ENCODE measurements around the gene MRPS5.

The MRPS5 gene

GRCh38 chr2:95061601-95062183, 59.9 kb downstream of the MRPS5 start:
- in situ Hi-C loops (cut with HindIII; ENCODE audit: low sequenced_read_pairs) = no loop called here

DNA sequence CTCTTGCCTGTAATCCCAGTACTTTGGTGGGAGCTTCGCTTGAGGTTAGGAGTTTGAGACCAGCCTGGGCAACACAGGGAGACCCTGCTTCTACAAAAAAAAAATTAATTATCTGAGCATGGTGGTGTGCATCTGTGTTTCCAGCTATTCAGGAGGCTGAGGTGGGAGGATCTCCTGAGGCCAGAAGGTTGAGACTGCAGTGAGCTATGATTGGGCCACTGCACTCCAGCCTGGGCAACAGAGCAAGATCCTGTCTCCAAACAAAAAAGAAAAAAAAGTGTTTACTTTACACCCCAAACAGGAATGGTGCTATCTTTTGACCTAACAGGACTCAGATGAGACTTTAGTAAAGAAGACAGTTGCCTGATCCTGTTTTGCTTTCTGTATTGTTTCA, 60.5 kb downstream of the MRPS5 start:
- in situ Hi-C loops (cut with HindIII; ENCODE audit: low sequenced_read_pairs) = no loop called here

DNA sequence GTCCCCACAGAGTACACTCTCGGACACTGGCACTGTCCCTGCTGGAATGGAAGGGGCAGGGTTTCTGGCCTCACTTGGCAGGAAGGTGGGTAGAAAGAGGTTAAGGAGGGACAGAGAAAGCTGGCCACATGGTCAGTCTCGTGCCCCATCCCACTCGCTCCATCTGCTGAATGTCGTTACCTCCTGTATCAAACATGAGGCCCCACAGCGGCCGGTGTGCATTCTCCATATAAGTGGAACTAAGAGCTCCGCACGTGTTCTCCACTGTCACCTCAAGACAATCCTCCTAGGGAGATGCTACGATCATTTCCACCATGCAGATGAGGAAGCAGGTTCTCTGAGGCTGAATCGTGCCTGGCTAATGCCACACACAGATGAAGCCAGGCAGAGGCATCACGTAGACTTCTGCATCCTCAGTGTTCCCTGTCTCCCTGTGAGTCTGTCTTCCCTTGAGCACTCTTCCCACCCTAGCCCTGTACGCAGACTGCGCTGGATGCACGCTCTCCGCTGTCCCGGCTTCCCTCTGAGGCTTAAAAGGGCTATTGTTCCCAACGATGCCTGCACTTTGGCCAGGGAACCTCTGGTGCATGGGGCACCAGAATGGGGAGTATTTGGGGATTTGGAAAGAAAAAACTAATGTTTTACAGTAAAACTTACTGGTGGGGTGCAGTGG, 61.0 kb downstream of the MRPS5 start:
- in situ Hi-C loops (cut with HindIII; ENCODE audit: low sequenced_read_pairs) = no loop called here

GRCh38 chr2:95059656-95060370, 61.8 kb downstream of the MRPS5 start:
- in situ Hi-C loops (cut with HindIII; ENCODE audit: low sequenced_read_pairs) = no loop called here

DNA sequence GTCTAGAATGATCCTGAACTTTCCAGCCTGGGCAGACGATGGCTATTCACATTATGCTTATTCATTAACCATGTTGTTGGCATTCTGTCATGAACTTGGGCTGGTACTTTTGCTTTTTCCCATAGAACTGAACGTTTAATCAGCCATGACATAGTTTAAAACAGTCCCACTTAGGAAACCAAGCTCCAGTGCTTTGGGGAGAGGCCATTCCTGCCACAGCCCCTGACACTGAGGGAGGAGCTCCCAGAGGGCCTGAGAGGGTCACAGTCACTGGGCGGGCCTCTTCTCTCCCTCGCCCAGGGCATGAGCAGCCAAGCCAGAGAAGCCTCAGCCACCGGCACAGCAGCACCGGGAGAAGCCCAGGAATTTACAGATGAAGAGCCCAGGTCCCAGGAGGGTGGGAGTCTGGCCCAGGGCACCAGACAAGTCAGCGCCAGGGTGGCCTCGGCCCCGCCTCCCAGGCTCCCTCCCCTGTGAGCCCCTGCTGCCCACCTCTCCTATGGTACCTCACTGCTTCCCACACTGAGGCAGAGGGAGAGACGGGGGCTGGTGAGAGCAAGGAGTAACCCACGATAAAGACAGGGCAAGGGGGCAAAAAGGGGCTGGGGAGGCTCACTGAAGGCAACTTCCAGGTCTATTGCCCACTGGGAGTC, 62.5 kb downstream of the MRPS5 start:
- in situ Hi-C loops (cut with HindIII; ENCODE audit: low sequenced_read_pairs) = no loop called here

- in situ Hi-C loops (cut with HindIII; ENCODE audit: low sequenced_read_pairs) = no loop called here
Measured at GRCh38 chr2:95058466-95058988, 63.1 kb downstream of the MRPS5 start.

DNA sequence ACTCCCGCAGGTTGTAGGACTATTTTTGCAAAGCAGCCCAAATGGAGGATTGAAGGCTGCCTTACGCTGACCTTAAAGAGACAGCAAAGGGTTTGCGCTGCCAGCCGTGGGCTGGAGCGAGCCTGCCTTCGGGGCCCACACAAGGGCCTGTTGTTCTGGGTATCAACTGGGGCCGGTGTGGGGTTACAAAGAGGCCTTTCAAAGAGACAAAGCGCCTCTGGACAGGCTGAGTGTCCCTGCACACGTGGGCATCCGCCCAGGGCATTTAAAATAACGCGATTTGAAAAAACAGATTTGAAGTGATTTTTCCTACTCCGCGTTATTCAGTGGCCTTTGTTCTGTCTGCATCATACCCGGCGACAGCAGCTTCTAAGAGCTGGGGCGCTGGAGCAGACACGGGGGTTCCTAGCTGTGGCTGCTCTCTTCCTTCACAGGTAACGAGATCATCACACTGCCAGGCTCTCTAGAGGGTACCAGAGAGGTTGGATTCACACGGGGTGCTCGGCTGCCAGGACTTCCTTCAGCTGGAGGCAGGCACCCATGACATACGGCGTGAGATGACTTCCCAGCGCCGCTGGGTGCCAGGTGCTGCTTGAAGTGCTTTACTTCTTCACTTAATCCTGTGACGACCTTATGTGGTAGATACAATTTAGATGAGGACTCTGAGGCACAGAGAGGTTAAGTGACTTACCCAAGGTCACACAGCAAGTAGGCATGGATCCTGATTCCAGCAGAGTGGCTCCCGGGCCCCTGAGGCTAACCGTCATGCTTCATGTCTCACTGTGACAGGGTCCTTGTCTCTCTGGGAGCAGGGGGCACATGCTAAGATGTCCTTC, 63.9 kb downstream of the MRPS5 start:
- in situ Hi-C loops (cut with HindIII; ENCODE audit: low sequenced_read_pairs) = no loop called here

- in situ Hi-C loops (cut with HindIII; ENCODE audit: low sequenced_read_pairs) = no loop called here
Measured at GRCh38 chr2:95056461-95057459, 64.8 kb downstream of the MRPS5 start.

DNA sequence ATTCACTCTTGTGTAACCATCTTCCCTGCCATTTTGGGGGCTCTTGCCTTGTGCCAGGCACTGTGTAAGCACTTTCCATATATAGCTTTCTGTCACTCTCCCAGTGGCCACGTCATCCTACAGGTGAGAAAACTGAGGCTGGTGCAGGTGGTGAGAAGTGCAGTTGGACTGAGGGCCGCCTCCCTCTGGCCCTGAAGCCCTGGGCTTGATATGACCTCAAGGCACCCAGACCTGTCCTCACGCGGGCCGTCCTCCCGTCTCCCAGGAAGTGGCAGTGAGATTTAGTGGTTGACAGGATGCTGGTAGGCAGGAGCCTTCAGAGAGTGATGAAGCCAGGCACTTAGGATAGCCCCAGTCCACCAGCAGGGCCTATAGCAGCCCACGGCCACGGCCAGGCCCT, 65.6 kb downstream of the MRPS5 start:
- in situ Hi-C loops (cut with HindIII; ENCODE audit: low sequenced_read_pairs) = no loop called here

GRCh38 chr2:95055262-95055661, 66.3 kb downstream of the MRPS5 start:
- in situ Hi-C loops (cut with HindIII; ENCODE audit: low sequenced_read_pairs) = no loop called here

- in situ Hi-C loops (cut with HindIII; ENCODE audit: low sequenced_read_pairs) = no loop called here
Measured at GRCh38 chr2:95054016-95054415, 67.6 kb downstream of the MRPS5 start.

DNA sequence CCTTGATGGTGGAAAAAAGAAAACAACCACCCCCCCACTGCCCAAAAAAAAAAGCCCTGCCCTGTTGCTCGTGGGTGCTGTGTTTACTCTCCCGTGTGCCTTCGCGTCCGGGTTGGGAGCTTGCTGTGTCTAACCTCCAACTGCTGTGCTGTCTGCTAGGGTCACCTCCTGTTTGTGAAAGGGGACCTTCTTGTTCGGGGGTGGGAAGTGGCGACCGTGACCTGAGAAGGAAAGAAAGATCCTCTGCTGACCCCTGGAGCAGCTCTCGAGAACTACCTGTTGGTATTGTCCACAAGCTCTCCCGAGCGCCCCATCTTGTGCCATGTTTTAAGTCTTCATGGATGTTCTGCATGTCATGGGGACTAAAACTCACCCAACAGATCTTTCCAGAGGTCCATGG, 68.1 kb downstream of the MRPS5 start:
- in situ Hi-C loops (cut with HindIII; ENCODE audit: low sequenced_read_pairs) = no loop called here

DNA sequence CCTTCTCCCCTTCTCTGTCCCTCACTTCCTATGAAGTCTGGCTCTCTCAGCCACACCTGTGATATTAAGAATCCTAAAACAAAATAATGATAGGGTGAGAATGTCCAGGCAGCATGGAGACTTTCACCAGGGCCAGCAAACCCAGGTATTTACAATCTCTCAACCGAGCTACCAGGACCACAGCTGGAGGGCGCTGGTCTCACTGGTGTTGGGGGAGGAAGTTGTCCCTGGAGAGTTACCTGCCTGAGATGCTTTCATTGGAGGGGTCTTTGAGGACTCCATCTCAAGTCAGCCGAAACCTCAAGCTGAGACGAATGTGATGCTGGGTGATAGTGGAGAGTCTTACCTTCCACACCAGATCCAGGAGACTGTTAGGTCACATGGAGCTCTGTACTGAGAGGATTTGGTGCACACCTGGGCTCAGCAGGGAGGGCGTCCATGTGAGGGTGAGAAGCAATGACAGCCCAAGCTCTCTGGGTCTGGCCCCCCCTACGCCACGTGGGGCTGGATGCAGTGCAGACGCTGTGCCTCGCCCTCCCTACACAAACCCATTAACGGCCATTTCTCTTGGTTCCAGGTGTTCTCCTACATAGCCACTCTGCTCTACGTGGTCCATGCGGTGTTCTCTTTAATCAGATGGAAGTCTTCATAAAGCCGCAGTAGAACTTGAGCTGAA, 68.7 kb downstream of the MRPS5 start:
- in situ Hi-C loops (cut with HindIII; ENCODE audit: low sequenced_read_pairs) = no loop called here

DNA sequence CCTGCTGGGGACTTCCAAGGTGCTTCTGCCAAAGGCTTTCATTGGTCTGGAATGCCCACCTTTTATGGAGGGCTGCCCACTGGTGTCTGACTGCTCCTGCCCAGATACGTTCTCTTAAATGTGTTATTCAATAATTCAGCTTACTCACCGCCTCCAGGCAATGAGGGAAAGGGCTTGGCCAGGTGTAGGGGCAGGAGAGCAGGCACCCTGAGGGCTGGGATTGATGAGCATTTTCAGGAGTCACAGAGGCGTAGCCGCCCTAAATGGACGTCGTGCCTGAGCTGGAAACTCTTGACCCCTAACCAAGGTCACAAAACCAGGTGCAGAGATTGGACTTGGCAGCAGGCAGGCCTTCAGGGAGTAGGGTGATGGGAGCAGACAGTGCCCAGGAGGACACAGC, 69.3 kb downstream of the MRPS5 start:
- in situ Hi-C loops (cut with HindIII; ENCODE audit: low sequenced_read_pairs) = no loop called here

DNA sequence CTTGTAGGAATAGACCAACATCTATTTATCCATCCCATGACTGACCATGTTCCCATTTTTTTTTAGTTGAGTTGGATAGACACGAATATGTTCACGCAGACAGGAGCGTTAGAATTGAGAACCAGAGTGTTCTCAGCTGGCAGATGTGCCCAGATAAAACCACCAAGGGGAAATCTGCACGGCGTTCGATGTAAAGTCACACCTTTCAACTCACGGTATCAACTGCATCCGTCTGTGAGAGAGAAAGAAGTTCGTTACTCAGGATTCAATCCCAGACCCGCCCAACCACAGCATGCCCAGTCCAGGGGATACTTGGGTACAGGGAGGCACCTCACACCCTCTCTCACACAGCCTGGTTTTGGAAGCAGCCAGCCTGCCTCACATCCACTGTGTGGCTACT, 70.0 kb downstream of the MRPS5 start:
- in situ Hi-C loops (cut with HindIII; ENCODE audit: low sequenced_read_pairs) = no loop called here

GRCh38 chr2:95050385-95051300, 71.0 kb downstream of the MRPS5 start:
- in situ Hi-C loops (cut with HindIII; ENCODE audit: low sequenced_read_pairs) = no loop called here

- in situ Hi-C loops (cut with HindIII; ENCODE audit: low sequenced_read_pairs) = no loop called here
Measured at GRCh38 chr2:95049961-95050360, 71.6 kb downstream of the MRPS5 start.

DNA sequence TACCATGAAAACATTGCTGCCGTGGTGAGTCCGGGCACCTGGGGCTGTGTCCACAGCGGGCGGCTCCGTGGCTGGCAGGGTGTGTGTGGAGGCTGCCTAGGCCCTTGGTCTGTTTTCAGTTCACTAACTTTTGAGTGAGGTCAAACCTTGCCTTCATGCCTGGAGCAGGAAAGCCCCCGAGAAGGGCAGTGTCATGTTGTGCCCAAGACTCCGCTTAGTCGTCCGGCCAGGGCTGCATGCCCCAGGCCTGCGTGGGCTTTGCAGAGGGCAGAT, 72.0 kb downstream of the MRPS5 start:
- in situ Hi-C loops (cut with HindIII; ENCODE audit: low sequenced_read_pairs) = no loop called here
